Measurements from ENCODE around the gene DPYSL4.

GRCh38 chr10:132202070-132202970 lies 15.6 kb downstream of the DPYSL4 start:
- TF ChIP-seq POLR2A (IDR thresholded peaks at IDR 0.05) (no peak), CTCF (IDR thresholded peaks at IDR 0.05) (no peak)

Measured in testis (tissue), 2 donors.